ENCODE results near the gene GOPC. TPM values are rescaled to one million over a fixed set of nuclear protein-coding genes. Genes with fewer than 3 reads are reported as not detected.

GOPC gene
- total and polyA plus RNA-seq, 2 of the 8 experiments (the other 6 are each of a cell fraction or from before 2014, with no cell fraction given) = 5.3 to 19.4 TPM

- TF ChIP-seq SP1 (IDR thresholded peaks at IDR 0.05; ENCODE audit: low read depth, low read length) (no peak), BCL11A (IDR thresholded peaks at IDR 0.05; ENCODE audit: low read depth in 2 of 2, low read length in 2 of 2) (no peak)
Observed at GRCh38 chr6:117514655-117515054, 87.7 kb downstream of the GOPC start (continued).
